Measurements from ENCODE around the gene MYL5.

MYL5 gene

GRCh38 chr4:720111-720860 lies 45.9 kb downstream of the MYL5 start:
- Histone ChIP-seq H3K27me3 (ENCODE audit: insufficient read depth, low read length, poor library complexity) (no peaks in the 10 kb centered on the region), H3K4me2 (ENCODE audit: insufficient read depth, low read length) (no peak overlapping the region), H2AFZ (ENCODE audit: low read depth, low read length) (no peak overlapping the region), H3K79me2 (ENCODE audit: insufficient read depth, low read length) (peaks cover 84% of the 10 kb centered on the region), H3K9ac (ENCODE audit: low read depth, low read length) (no peak overlapping the region), H4K20me1 (ENCODE audit: insufficient read depth, low read length) (peaks cover 73% of the 10 kb centered on the region), H3K9me3 (ENCODE audit: insufficient read depth, low read length, severe bottlenecking) (no peaks in the 10 kb centered on the region), H3K36me3 (ENCODE audit: insufficient read depth, low read length) (peaks cover 34% of the 10 kb centered on the region), H3K27ac (ENCODE audit: low read length) (no peak overlapping the region), H3K4me1 (ENCODE audit: insufficient read depth, low read length) (no peaks in the 10 kb centered on the region), H3K4me3 (ENCODE audit: low read depth in 1 of 2, low read length in 2 of 2) (no peak overlapping the region)
- TF ChIP-seq CTCF (IDR thresholded peaks at IDR 0.05; ENCODE audit: borderline replicate concordance, extremely low read depth, low read length, poor library complexity, severe bottlenecking) (no peak), EZH2 (IDR thresholded peaks at IDR 0.05; ENCODE audit: borderline replicate concordance, low read depth, low read length, severe bottlenecking) (no peak)
- ATAC-seq (ENCODE audit: insufficient read depth, low read depth) (no peak), DNase-seq (no peak)

- TF ChIP-seq CTCF (IDR thresholded peaks at IDR 0.05; ENCODE audit: borderline replicate concordance, extremely low read depth, low read length, poor library complexity, severe bottlenecking) (no peak), EZH2 (IDR thresholded peaks at IDR 0.05; ENCODE audit: borderline replicate concordance, low read depth, low read length, severe bottlenecking) (no peak)
- Histone ChIP-seq H3K79me2 (ENCODE audit: insufficient read depth, low read length) (peaks cover 92% of the 10 kb centered on the region), H3K27me3 (ENCODE audit: insufficient read depth, low read length, poor library complexity) (no peaks in the 10 kb centered on the region), H2AFZ (ENCODE audit: low read depth, low read length) (no peak overlapping the region), H3K9me3 (ENCODE audit: insufficient read depth, low read length, severe bottlenecking) (no peaks in the 10 kb centered on the region), H3K9ac (ENCODE audit: low read depth, low read length) (no peak overlapping the region), H4K20me1 (ENCODE audit: insufficient read depth, low read length) (peaks cover 83% of the 10 kb centered on the region), H3K4me2 (ENCODE audit: insufficient read depth, low read length) (no peak overlapping the region), H3K36me3 (ENCODE audit: insufficient read depth, low read length) (peaks cover 38% of the 10 kb centered on the region), H3K4me1 (ENCODE audit: insufficient read depth, low read length) (no peaks in the 10 kb centered on the region), H3K27ac (ENCODE audit: low read length) (no peak overlapping the region), H3K4me3 (ENCODE audit: low read depth in 1 of 2, low read length in 2 of 2) (no peak overlapping the region)
- ATAC-seq (ENCODE audit: insufficient read depth, low read depth) (peak; percentile 11; the same call in 1 of the 3 replicates), DNase-seq (no peak)
Measured at GRCh38 chr4:721261-722168, 47.2 kb downstream of the MYL5 start.

DNA sequence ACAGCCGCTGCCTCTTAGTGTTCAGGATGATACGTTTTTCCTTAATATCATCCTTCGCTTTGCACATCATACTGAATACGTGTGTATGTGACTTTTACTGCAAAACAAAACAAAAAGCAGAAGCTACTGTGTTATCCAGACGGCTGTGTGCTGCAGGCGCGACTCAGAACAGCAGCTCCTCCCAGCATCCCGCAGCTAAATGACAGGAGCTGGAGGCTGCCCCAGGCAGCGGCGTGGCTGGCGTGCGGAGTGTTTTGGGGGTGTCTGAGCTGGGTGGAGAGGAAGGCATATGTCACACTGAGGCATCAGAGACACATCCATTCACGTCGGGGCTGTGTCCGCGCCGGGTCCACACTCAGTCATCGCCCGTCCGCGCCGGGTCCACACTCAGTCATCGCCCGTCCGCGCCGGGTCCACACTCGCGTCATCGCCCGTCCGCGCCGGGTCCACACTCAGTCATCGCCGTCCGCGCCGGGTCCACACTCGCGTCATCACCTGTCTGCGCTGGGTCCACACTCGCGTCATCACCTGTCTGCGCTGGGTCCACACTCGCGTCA lies 47.9 kb downstream of the MYL5 start:
- Histone ChIP-seq H3K9me3 (ENCODE audit: insufficient read depth, low read length, severe bottlenecking) (no peaks in the 10 kb centered on the region), H3K4me1 (ENCODE audit: insufficient read depth, low read length) (no peaks in the 10 kb centered on the region), H3K9ac (ENCODE audit: low read depth, low read length) (no peak overlapping the region), H3K79me2 (ENCODE audit: insufficient read depth, low read length) (peaks cover 93% of the 10 kb centered on the region), H3K27me3 (ENCODE audit: insufficient read depth, low read length, poor library complexity) (no peaks in the 10 kb centered on the region), H3K4me3 (ENCODE audit: low read depth in 1 of 2, low read length in 2 of 2) (no peak overlapping the region), H2AFZ (ENCODE audit: low read depth, low read length) (no peak overlapping the region), H3K27ac (ENCODE audit: low read length) (no peak overlapping the region), H4K20me1 (ENCODE audit: insufficient read depth, low read length) (peaks cover 87% of the 10 kb centered on the region), H3K4me2 (ENCODE audit: insufficient read depth, low read length) (no peak overlapping the region), H3K36me3 (ENCODE audit: insufficient read depth, low read length) (peaks cover 38% of the 10 kb centered on the region)
- DNase-seq = no peak
- ATAC-seq (ENCODE audit: insufficient read depth, low read depth) = no peak
- TF ChIP-seq CTCF (IDR thresholded peaks at IDR 0.05; ENCODE audit: borderline replicate concordance, extremely low read depth, low read length, poor library complexity, severe bottlenecking) = no peak
- no peak for TF ChIP-seq EZH2 (IDR thresholded peaks at IDR 0.05; ENCODE audit: borderline replicate concordance, low read depth, low read length, severe bottlenecking)
